GM18873 (cell line): ENCODE measurements around the gene GRAMD1A.

ENCODE experiments used
- ATAC-seq: cut with Tn5 transposase; IDR thresholded peaks from one replicate; pipeline ENCODE4 v1.9.1; 2021; ENCODE audit warnings: mild to moderate bottlenecking, moderate library complexity, moderate number of reproducible peaks; ENCODE audit not compliant: unreplicated experiment, low FRiP score

The GRAMD1A gene

GRCh38 chr19:35033067-35034004 lies 33.2 kb downstream of the GRAMD1A start:
- no peak for ATAC-seq

DNA sequence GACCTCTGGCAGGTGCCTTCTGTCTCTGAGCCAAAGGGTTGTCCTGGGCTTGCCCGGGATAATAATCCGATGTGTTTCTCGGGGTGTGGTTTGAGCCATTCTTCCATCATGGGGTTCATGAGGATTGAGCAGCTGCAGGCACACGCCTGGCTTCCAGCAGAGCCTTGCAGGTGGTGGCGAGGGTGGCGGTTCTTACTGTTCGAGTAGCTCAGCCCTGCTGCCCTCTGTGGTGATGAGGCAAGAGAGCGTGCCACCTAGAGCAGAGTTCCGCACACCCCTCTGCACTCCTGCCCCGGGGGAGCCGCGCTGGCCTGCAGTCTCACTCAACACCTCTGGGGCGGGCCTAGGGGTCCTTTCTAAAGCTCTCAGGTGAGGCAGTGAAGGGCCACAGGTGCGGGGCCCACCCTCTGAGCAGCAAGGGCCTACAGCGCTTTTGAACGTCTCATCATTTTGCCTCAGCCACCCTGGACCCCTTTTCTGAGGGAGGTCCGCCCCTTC lies 33.9 kb downstream of the GRAMD1A start:
- ATAC-seq: no peak

- no peak for ATAC-seq
Measured at GRCh38 chr19:35034588-35035382, 34.7 kb downstream of the GRAMD1A start.

DNA sequence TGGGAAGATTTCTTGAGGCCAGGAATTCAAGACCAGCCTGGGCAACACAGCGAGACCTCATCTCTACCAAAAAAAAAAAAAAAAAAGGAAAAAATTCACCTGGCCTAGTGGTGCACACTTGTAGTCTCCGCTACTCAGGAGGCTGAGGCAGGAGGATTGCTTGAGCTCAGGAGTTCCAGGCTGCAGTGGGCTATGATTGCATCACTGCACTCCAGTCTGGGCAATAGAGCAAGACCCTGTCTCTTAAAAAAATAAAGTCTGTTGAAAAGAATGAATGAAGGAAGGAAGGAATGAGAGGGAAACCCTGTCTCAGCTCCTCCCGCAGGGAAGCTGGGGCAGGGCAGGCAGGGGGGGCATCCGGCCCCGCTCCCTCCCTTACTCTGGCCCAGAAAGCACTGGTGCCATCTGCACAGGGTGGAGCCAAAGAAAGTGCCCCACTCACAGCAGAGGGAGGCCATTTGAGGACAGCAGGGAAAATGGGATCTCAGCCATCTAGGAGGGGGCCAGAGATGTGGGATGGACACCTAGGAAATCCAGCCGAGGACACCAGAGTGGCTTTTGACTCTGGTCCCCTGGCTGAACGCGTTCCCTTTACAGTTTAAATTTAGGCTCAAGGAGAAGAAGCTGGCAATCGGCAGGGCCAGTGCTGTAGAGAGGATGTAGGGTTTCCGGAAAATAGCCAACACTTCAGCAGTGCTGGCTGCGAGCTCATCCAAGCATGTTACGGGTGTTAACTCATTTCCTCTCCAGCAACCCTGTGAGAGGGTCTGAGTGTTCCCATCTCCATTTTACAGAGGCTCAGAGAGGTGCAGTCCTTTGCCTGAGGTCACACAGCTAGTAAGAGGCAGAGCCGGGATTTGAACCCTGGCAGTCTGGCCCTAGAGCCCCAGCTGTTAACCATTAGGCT lies 37.8 kb downstream of the GRAMD1A start:
- no peak for ATAC-seq

DNA sequence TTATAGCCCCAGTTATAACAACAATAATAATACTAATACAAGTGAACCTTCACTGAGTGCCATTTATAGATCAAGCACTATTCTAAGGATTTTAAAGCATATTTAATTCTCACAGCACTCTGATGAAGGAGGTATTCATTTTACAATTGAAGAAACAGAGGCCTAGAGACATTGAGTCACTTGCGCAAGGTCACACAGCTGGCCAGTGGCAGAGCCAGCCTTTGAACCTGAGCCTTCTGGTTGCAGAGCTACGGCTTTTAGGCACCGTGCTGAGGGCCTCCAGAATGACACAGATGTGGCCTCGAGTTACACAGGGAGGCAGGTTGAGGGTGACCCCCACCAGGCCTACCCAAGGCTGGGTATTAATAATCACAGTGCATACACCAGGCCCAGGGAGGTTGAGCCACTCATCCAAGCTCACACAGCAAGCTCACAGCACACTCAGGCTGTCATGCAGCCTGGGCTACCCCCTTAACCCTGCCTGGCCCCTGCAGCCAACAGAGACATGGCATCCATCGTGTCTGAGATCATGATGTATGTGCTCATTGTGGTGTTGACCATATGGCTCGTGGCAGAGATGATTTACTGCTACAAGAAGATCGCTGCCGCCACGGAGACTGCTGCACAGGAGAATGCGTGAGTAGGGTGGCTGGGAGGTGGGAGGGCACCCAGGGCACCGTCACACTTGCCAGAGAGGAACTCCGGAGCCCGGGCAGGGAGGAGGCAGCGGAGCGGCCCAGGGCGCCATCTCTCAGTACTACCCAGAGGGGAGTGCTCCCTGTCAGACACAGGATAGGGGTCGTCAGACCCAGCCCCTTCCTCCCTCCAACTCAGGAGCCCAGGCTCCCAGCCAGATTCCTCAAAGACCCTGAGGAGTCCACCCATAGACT lies 38.7 kb downstream of the GRAMD1A start:
- no peak for ATAC-seq

- ATAC-seq: no peak
Measured at GRCh38 chr19:35039881-35040825, 40.0 kb downstream of the GRAMD1A start.

DNA sequence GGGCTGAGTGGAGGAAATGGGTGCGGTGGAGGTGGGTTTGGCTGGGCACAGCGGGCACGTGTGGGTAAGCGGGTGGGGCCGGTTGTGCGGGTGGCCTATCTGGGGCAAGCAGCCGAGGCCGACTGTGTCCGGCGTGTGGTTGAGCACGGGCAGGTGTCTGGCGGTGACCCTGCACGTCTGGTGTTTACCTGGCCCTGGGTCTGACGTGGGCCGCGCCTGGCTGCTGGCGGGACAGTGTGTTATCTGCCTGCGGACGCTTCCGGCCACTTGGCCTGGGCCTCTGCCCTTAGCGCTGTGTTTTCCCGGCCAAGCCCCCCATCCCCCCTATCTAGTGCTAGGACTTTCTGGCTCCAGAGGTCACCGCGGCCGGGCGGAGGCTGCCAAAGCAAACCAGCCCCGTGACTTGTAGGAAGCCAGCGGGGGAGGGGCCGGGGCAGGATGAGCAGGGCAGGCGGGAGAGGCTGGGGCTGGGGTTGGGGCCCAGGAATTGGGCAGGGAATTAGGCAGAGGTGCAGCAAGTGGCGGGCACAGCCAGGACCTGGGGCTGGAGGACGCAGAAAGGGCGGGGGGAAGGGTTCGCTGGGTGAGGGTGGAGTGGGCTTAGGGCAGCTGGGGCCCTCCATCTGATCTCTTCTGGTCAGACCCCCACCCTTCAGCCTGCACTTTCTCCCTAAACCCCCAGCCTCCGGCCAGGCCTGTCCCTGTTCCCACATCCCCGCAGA lies 40.9 kb downstream of the GRAMD1A start:
- ATAC-seq: no peak

GRCh38 chr19:35041548-35042055 lies 41.5 kb downstream of the GRAMD1A start, which contains the start of gene HPN:
HPN (plus strand) TSS chr19:35041721; CDS start chr19:35042507, 786 bp downstream.
- no peak for ATAC-seq

DNA sequence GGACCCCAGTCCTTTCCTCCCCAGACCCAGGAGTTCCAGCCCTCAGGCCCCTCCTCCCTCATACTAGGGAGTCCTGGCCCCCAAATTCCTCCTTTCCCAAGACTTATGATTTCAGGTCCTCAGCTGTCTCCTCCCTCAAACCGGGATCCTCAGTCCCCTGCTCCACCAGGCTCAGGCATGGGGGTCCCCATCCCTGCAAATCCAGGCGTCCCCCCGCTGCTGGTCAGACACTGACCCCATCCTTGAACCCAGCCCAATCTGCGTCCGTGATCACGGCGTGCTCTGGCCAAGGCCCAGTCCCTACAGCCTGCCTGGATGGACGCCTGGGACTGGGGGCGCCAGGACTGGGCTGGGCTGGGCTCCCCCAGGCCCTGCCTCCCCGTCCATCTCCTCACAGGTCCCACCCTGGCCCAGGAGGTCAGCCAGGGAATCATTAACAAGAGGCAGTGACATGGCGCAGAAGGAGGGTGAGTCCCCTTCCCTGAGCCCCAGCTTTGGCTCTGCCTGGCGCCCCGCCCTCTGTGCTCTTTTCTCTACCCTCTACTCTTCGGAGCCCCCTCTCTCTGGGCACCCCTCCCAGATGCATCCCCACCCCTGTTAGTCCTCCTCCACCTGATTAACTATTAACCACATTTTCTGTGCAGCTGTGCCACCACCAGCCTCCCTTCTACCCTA lies 42.1 kb downstream of the GRAMD1A start:
- no peak for ATAC-seq

GRCh38 chr19:35042954-35043604 lies 43.0 kb downstream of the GRAMD1A start:
- no peak for ATAC-seq

- ATAC-seq: no peak
Measured at GRCh38 chr19:35043906-35044305, 43.8 kb downstream of the GRAMD1A start.

DNA sequence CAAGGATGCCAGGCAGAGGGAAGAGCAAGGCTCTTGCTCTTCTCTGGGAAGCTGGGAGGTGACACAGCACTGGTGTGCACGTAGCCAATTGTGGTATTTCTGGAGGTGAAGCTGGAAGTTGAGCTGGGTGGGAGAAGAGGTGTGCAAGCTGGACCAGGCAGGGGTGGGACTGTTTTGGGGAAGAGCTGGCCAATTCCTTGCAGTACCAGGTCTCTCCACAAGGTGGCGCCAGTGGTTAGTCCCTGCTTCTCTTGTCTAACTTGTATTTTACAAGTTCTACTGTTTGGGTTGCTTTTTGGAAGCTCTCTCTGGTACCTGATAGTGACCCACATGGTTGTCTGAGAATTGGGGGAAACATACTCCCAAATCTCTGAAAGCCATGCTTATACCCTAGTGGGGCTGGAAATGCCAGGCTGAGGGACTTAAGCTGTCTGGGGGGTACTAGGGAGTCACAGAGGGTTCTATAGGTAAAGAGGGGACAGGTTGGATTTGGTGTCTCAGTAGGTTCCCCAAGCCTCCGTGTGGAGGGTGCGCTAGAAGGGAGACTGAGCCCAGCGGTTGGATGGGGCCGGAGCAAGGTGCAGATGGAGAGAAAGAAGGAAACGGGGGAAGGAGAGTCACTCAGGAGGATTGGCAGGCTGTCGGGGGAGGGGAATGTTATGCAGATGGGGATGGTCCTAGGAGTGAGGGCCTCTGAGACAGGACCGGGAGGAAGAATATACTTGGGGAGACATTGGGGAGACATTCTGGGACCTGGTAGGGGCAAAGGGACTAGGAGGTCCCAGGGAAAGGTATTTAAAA lies 44.4 kb downstream of the GRAMD1A start:
- ATAC-seq: no peak

- ATAC-seq: no peak
Measured at GRCh38 chr19:35045667-35046300, 45.7 kb downstream of the GRAMD1A start.

DNA sequence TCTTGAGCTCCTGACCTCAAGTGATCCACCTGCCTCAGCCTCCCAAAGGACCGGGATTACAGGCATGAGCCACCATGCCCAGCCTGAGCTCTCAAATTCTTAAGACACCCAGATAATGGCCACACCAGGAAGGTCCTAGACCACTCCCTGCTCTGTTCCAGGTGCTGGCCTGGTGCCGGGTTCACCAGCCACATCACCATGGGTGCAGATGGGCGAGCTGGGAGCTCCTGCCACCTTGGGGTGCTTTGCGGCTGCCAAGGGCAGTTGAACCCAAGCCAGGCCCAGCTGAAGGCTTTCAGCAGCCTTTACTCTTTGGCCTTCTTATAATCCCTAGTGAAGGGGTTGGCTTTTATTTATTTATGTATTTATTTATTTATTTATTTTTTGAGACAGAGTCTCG lies 46.3 kb downstream of the GRAMD1A start:
- no peak for ATAC-seq

GRCh38 chr19:35048911-35049411 lies 48.8 kb downstream of the GRAMD1A start:
- no peak for ATAC-seq
